GM19043 (cell line): ENCODE results near the gene ESRP2.

Experiments used
- ATAC-seq: cut with Tn5 transposase; IDR thresholded peaks from one replicate; pipeline ENCODE4 v1.9.1; 2021; ENCODE audit warnings: low read depth; ENCODE audit not compliant: unreplicated experiment

ESRP2 gene

GRCh38 chr16:68235887-68236136 lies at the start of gene ESRP2:
TSS of gene ESRP2 (minus strand) at chr16:68236127. CDS start at chr16:68236045, 82 bp downstream.
- no peak for ATAC-seq

GRCh38 chr16:68285683-68286082 lies 49.8 kb upstream of the ESRP2 start:
- no peak for ATAC-seq

GRCh38 chr16:68284847-68285246 lies 48.9 kb upstream of the ESRP2 start:
- no peak for ATAC-seq

- ATAC-seq: peak; percentile 43
These were observed 48.1 kb upstream of the ESRP2 start for GRCh38 chr16:68283801-68284598.

GRCh38 chr16:68283346-68283745 lies 47.4 kb upstream of the ESRP2 start:
- ATAC-seq: no peak

GRCh38 chr16:68282064-68282452 lies 46.1 kb upstream of the ESRP2 start:
- no peak for ATAC-seq

GRCh38 chr16:68281368-68282063 lies 45.6 kb upstream of the ESRP2 start:
- no peak for ATAC-seq

GRCh38 chr16:68279726-68280558 lies 44.0 kb upstream of the ESRP2 start:
- no peak for ATAC-seq

- ATAC-seq: no peak
These were observed 40.3 kb upstream of the ESRP2 start for GRCh38 chr16:68276223-68276622.

- ATAC-seq: peak; percentile 68
These were observed 39.8 kb upstream of the ESRP2 start for GRCh38 chr16:68275611-68276191.

- ATAC-seq: no peak
These were observed 38.5 kb upstream of the ESRP2 start for GRCh38 chr16:68274441-68274840.

GRCh38 chr16:68273896-68274295 lies 38.0 kb upstream of the ESRP2 start:
- no peak for ATAC-seq

GRCh38 chr16:68273459-68273858 lies 37.5 kb upstream of the ESRP2 start:
- ATAC-seq: no peak

GRCh38 chr16:68272507-68273209 lies 36.7 kb upstream of the ESRP2 start:
- no peak for ATAC-seq

GRCh38 chr16:68270353-68270752 lies 34.4 kb upstream of the ESRP2 start:
- ATAC-seq: no peak

- ATAC-seq: no peak
These were observed 33.9 kb upstream of the ESRP2 start for GRCh38 chr16:68269793-68270192.

- no peak for ATAC-seq
These were observed 31.9 kb upstream of the ESRP2 start for GRCh38 chr16:68267612-68268405.

GRCh38 chr16:68265078-68265920 lies 29.4 kb upstream of the ESRP2 start:
- peak; percentile 4 for ATAC-seq
